GM18498 (cell line): ENCODE results near the gene UBQLN2.
"Not testable (repeated sequence)": the region's sequence is repeated elsewhere in the genome, so short reads cannot be mapped to it uniquely, and the experiment has no call there.

Experiments
- ATAC-seq: cut with Tn5 transposase; IDR thresholded peaks from one replicate; pipeline ENCODE4 v1.9.1; 2021; ENCODE audit warnings: mild to moderate bottlenecking, moderate library complexity; ENCODE audit not compliant: unreplicated experiment

Gene UBQLN2

DNA sequence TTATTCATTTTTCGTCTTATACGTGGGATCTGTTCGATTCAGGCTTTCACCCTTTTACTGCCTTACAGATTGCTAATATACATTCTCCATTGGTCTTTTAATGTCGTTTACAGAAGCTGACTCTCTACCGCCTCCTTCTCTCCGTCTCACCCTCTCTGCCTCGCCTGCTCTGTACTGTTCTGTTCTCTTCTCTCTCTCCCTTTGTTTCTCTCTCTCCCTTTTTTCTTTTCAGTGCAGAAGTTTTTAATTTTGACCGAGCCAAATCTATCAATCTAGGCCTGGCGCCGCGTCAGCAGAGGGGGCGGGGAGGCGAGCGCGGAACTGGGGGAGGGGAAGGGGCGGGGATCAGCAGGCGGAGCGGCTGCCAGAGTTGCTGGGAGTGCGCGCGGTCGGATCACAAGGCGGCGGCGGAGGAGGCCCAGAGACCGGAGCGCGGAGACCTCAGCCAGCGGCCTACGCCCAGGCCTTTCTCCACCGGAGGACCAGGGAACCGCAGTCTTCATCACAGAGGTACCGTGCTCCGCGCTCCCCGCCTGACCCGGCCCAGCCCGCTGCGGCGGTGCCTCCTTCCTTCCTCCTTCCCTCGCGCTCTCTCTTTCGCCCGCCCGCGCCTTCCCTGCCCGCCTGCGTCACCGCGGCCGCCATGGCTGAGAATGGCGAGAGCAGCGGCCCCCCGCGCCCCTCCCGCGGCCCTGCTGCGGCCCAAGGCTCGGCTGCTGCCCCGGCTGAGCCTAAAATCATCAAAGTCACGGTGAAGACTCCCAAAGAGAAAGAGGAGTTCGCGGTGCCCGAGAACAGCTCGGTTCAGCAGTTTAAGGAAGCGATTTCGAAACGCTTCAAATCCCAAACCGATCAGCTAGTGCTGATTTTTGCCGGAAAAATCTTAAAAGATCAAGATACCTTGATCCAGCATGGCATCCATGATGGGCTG lies at the start of gene UBQLN2:
UBQLN2 (plus strand) TSS at position 397 of the 931 bp plus-strand sequence; CDS start at position 644, 247 bp downstream.
- ATAC-seq = peak; percentile 81

DNA sequence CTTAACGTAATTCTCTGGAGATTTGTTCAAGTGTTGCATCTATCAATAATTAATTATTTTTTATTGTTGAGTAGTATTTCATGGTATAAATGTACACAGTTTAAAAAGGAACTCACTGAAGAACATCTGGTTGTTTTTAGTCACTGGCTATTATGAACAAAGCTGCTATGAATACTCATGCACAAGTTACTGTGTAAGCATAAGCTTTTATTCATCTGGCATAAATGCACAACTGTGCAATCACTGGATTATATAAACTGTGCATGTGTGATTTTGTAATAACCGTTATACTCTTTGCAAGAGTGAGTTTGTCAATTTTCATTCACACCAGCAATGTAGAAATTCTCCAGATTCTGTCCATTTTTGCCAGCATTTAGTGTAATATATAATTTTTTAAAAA lies 43.8 kb upstream of the UBQLN2 start:
- no peak for ATAC-seq

DNA sequence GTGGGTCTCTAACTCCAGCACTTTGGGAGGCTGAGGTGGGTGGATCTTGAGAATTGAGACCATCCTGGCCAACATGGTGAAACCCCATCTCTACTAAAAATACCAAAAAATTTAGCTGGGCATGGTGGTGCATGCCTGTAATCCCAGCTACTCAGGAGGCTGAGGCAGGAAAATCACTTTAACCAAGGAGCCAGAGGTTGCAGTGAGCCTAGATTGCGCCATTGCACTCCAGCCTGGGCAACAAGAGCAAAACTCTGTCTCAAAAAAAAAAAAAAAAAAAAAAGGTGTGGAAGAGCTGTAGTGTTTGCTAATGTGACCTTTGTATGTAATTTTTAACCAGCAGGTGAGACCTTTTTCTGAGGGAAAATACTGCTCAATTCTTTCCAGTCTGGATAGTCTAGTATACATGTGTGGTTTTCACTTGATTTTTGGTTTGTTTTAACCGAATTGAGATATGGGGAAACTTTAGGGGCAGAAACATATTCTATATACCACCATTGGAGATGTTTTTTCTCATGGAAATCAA lies 33.9 kb upstream of the UBQLN2 start:
- not testable (repeated sequence) for ATAC-seq

DNA sequence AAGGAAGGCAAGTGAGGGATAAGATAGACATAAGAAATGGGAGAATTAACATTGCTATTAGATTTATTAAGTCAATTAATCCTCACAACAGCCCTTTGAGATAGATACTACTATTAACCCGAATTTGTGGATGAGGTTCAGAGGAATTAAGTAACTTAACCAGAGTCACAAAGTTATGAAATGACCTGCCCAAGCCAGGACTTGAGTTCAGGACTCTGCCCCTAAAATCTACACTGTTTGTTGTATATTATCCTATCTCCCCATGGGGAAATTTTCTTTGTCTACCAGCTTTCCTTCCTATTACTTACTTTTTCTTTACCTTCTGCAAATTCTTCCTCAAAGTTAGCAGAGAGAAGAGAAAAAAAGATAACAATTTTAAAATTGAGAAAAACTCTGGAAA lies 33.4 kb upstream of the UBQLN2 start:
- ATAC-seq = no peak

DNA sequence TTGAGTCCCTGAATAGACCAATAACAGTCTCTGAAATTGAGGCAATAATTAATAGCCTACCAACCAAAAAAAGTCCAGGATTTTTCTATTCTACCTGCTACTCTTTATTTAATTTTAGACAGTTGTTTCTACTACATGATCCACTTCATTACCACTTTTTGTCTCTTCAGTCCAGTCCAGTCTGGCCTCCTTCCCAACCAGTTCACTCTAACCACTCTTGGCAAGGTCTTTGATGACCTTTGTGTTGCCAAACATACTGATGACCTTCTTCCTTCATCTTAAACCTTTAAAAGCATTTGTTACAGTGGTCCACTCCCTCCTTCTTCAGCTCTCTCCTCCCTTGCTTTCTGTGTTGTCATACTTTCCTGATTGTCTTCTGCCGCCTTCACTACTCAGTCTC lies 12.8 kb upstream of the UBQLN2 start:
- no peak for ATAC-seq

DNA sequence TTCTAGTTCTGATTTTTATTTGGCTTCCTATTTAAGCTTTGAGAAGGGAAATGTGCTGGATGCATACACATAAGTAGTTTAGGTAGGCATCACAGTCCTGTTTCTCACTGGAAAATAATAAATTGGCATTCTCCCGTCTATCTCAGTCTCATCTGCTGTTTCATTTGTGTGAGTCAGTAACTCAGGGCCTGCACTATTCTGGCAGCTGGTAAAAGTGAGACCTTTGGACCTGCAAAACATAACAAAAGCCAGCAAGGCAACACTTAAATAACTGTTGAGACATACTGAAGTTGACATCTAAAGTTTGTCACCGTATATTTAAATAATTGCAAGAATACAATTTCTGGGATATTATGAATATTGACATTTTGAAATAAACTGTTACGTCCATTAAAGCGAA lies 8.6 kb upstream of the UBQLN2 start:
- no peak for ATAC-seq

DNA sequence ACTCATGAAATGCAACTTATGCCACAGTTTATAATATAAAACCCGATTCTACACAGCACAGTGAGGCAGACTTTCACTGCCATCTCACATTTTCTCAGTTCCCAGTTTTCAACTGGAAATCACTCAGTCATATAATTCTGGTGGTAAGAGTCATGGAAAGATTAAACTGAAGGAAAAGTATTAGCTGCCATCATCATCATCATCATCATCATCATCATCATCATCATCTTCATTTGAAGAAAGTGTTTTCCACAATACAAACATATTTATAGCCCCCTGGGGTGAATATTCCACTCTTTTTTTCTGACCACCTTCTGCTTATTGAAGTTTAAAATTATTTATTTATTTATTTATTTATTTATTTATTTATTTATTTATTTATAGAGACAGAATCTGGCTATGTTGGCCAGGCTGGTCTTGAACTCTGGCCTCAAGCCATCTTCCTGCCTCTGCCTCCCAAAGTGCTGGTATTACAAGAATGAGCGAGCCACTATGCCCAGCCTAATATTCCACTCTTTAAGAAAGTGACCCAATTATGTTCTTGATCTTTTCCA lies 6.0 kb upstream of the UBQLN2 start:
- no peak for ATAC-seq

DNA sequence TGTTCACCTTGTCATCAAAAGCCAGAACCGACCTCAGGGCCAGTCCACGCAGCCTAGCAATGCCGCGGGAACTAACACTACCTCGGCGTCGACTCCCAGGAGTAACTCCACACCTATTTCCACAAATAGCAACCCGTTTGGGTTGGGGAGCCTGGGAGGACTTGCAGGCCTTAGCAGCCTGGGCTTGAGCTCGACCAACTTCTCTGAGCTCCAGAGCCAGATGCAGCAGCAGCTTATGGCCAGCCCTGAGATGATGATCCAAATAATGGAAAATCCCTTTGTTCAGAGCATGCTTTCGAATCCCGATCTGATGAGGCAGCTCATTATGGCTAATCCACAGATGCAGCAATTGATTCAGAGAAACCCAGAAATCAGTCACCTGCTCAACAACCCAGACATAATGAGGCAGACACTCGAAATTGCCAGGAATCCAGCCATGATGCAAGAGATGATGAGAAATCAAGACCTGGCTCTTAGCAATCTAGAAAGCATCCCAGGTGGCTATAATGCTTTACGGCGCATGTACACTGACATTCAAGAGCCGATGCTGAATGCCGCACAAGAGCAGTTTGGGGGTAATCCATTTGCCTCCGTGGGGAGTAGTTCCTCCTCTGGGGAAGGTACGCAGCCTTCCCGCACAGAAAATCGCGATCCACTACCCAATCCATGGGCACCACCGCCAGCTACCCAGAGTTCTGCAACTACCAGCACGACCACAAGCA lies 898 bp downstream of the UBQLN2 start:
- ATAC-seq = peak; percentile 18

DNA sequence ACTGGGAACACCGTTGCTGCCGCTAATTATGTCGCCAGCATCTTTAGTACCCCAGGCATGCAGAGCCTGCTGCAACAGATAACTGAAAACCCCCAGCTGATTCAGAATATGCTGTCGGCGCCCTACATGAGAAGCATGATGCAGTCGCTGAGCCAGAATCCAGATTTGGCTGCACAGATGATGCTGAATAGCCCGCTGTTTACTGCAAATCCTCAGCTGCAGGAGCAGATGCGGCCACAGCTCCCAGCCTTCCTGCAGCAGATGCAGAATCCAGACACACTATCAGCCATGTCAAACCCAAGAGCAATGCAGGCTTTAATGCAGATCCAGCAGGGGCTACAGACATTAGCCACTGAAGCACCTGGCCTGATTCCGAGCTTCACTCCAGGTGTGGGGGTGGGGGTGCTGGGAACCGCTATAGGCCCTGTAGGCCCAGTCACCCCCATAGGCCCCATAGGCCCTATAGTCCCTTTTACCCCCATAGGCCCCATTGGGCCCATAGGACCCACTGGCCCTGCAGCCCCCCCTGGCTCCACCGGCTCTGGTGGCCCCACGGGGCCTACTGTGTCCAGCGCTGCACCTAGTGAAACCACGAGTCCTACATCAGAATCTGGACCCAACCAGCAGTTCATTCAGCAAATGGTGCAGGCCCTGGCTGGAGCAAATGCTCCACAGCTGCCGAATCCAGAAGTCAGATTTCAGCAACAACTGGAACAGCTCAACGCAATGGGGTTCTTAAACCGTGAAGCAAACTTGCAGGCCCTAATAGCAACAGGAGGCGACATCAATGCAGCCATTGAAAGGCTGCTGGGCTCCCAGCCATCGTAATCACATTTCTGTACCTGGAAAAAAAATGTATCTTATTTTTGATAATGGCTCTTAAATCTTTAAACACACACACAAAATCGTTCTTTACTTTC lies 1.8 kb downstream of the UBQLN2 start:
- ATAC-seq = no peak

DNA sequence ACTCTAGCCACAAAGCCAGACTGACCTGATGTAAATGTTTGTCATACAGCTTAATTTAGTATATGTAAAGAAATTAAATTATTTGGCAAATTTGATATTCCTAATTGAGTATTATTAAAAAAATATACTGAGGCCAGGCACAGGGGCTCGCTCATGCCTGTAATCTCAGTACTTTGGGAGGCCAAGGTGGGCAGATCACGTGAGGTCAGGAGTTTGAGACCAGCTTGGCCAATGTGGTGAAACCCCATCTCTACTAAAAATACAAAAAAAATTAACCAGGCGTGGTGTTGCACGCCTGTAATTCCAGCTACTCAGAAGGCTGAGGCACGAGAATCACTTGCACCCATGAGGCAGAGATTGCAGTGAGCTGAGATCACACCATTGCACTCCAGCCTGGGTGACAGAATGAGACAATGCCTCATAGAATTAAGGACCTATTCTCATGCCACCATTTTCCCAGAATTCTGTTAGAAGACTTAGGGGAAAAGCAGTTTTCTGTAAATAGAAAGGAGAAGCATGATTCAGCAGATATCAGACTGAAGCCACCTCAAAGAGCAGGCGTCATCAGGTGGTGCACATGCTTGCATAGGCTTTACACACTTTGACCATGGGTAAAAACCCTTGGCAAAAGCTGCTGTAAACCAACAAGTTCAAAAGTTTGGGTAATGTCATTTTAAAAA lies 6.1 kb downstream of the UBQLN2 start:
- ATAC-seq = no peak

DNA sequence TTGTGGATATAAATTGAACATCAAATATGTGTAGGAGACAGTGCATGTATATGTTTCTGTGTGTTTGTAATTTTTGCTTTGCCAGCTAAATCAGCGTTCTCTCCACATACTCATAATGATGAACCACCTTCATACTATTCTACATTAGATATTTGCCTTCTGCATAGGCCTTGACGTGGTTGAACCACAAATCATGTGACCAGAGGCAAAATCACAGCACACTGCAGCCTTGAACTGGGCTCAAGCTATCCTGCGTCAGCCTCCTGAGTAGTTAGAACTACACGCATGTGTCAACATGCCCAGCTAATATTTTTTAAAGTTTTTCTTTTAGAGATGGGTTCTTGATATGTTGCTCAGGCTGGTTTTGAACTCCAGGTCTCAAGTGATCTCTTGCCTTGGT lies 9.5 kb downstream of the UBQLN2 start:
- no peak for ATAC-seq

DNA sequence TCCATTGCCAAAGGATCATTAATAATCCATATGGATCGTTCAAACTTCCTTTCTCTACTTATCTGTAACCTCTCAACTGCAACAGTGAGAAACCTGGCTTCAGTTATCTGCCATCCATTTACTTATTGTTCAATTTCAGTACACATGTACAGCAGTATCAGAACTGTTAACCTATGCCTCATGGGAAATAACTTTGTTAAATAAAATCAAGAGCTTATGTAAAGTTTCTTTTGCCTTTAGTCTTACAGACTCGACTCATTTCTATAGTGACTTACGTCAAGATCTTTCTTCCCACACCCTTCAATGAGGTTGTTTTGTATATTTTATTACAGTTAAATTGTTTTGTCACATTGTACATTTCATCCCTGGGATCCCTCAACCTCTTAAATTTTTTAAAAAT lies 11.4 kb downstream of the UBQLN2 start:
- ATAC-seq = no peak

DNA sequence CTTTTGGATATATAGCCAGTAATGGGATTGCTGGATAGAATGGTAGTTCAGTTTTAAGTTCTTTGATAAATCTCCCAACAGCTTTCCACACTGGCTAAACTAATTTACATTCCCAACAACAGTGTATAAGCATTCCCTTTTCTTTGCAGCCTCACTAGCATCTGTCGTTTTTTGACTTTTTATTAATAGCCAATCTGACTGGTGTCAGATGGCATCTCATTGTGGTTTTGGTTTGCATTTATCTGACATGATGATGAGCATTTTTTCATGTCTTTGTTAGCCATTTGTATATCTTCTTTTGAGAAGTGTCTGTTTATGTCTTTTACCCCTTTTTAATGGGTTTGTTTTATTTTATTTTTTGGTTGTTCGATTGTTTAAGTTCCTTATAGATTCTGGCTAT lies 13.3 kb downstream of the UBQLN2 start:
- no peak for ATAC-seq

DNA sequence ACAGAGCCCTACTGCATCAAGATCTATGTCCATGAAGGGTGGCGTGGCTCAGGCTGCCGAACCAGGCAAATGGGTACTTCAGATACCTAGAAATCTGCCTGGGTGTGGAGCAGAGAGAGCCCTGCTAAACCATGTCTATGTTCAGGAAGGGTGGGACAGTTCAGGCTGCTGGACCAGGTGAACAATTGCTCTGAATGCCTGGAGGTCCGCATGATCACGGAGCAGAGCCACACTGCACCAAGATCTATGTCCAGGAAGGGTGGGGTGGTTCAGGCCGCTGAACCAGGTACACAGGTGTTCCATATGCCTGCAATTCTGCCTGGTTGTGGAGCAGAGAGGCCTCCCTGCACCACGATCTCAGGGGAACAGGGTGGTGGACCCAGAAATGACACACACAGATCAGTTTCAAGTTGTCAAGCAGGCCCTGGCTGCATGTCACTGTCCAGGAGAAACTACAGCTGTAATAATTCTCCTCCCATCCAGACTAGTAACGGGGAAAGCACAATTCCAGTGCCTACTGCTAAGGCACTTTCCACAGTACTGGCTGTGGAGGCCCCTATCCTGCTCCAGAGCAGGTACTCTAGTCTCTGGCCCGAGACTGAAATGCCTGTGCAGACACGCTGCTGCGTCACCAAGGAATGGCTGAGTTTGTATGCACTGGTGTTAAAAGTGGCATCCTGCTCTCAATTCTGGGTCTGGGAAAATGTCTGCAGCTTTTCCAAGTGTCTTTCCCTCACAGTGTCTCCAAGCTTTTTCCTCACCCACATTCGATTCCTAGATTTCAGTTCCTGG lies 25.2 kb downstream of the UBQLN2 start:
- ATAC-seq = no peak

DNA sequence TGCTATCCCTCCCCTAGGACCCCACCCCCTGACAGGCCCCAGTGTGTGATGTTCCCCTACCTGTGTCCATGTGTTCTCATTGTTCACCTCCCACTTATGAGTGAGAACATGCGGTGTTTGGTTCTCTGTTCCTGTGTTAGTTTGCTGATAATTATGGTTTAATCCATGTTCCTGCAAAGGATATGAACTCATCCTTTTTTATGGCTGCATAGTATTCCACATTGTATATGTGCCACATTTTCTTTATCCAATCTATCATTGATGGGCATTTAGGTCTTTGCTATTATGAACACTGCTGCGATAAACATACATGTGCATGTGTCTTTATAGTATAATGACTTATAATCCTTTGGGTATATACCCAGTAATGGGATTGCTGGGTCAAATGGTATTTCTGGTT lies 28.4 kb downstream of the UBQLN2 start:
- not testable (repeated sequence) for ATAC-seq

DNA sequence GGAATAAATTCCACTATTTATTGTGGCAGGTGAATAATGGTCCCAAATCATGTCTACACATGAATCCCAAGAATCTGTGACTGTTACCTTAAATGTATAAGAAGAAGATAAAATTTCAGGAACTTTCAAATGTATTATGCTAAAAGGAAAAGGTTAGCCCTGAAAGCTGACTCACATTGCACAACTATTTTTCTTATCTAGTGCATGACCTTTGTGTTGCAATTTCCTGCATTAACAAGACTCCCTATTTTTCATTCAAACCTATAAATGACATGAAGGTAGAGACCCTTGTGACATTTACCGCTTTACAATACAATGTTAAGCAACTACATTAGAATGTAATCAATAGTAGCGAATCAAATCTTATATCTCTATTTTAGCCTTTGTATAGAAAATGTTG lies 36.7 kb downstream of the UBQLN2 start:
- no peak for ATAC-seq

DNA sequence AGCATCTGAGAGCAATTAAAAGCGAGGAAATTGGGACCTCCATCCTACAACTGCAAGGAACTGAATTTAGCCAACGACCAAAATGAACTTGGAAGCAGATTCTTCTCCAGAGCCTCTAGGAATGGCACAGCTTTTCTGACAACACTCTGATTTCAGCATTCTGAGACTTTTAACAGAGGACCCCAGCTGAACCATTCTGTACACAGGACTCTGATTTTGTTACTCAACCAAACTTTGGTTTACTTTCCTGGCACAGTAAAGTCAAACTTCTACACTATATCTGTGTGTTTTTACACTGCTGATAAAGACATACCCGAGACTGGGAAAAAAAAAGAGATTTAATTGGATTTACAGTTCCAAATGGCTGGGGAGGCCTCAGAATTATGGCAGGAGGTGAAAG lies 37.6 kb downstream of the UBQLN2 start:
- ATAC-seq = no peak

DNA sequence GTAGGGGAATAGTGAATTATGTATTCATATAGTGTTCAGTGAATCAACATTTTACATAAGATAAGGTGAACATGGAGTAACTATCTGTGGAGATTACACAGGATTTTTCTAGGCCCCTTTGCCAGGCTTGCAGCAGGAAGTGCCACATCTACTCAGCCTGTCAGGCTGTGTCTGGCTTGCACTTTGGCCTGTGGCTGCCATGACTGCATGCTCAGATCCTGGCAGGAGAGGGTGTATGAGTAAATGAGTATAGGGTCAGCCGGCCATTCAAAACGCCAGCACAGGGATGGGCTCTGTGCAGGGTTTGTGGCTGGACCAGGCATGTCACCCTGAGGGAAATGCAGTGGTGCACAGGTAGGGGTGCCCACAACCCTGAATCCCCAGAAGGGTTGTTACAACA lies 51.9 kb downstream of the UBQLN2 start:
- no peak for ATAC-seq
